GM19463 (cell line): Measurements from ENCODE around the gene GOLPH3.

ENCODE experiments used
- ATAC-seq: cut with Tn5 transposase; IDR thresholded peaks from one replicate; pipeline ENCODE4 v1.9.1; 2021; ENCODE audit warnings: mild to moderate bottlenecking, moderate library complexity; ENCODE audit not compliant: unreplicated experiment

The GOLPH3 gene

DNA sequence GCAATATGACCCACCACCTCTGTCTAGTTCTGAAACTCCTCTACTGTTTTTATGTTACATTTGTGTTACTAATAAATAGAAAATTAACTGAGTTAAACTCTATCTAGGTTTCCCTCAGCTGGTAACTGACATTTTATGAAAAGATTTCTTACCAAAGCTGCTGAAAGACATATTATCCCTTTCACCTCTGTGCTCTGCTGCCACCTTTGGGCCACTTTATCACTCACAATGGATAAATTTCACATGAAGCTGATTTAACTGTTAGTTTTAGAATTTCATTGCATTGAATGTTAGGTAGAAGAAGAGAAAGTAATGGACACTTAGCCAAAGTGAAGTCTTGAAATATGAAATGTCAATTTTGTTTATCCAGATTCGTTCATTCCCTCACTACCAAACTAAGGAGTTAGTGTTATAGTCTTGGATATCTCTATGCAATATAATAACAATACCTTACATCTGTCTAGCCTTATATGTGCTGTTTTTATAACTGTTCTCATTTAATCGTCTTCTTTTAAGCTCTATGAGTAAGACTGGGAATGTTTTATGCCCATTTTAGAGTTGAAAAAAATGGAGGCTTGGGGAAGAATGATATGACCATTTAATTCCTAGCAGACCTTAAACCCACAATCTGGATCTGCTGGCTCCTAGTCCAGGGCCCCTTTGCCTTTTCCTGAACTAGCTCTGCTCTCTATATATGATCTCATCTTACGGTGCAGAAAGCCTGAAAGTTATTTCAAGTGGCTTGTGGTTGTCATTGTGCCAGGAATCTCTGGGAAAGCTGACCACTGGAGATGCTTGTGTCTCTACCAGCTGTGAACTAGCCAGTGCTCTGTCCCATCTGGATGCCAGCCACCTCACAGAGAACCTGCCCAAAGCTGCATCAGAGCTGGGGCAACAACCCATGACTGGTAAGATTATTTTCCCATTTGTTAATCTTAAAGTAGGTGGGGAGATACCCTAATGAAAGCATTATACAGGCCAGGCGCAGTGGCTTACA lies 97.1 kb downstream of the GOLPH3 start:
- no peak for ATAC-seq
